GM12801 (cell line): Measurements from ENCODE around the gene COQ5.

ENCODE experiments used
- CTCF ChIP-seq: IDR thresholded peaks from one replicate; pipeline ENCODE4 v1.5.1; 2011; ENCODE audit warnings: control low read depth; ENCODE audit not compliant: insufficient read length; ENCODE audit errors: extremely low read depth

Gene COQ5, protein sequence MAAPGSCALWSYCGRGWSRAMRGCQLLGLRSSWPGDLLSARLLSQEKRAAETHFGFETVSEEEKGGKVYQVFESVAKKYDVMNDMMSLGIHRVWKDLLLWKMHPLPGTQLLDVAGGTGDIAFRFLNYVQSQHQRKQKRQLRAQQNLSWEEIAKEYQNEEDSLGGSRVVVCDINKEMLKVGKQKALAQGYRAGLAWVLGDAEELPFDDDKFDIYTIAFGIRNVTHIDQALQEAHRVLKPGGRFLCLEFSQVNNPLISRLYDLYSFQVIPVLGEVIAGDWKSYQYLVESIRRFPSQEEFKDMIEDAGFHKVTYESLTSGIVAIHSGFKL

DNA sequence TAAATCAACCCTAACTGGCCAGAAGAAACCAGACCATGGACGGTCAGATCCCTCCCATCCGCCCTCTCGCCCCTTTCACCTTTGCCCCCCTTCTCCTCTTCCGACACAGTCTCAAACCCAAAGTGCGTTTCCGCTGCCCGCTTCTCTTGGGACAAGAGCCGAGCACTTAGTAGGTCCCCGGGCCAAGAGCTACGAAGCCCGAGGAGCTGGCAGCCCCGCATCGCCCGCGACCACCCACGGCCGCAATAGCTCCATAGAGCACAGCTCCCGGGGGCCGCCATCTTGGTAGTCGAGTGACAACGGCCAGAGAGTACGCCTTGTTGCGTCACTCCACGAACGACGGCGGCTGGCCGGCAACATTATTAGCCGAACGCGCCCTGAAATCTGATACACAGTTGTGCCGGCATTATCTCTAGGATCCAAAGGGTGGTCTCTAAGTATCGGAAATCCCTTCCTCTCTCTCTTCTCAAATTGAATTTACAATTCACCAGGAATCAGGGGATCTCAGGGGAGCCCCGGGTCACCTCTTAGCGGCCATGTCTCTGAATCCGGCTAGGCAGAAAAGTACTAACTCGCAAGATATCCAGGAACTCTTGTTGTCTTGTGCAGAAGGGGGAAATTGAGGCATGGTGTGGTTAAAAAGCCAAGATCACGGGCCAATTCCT lies at the start of gene COQ5:
Gene COQ5 (minus strand): TSS at position 298 of the 665 bp plus-strand sequence. CDS start 17 bp downstream, at position 281.
- TF ChIP-seq CTCF, result no peak

DNA sequence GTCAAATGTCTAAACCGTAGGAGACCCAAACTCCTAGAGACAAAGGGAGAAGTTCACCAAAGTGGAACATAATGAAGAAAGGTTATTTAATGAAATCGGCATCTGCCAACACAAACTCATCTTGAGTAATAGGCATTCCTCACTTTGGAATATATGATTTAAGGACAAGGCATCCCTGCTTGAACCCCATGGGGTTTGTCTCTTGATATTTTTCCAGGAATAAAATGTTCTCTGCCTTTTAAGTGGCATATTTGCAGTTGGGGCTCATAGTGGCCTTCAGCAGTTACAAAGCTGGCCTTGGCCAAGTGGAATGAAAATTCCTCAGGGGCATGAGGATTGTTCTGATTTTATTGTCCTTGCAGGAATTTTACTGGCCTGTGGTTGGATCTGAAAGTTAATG lies 45.1 kb upstream of the COQ5 start:
- no peak for TF ChIP-seq CTCF

- no peak for TF ChIP-seq CTCF
These were observed 44.6 kb upstream of the COQ5 start for GRCh38 chr12:120573560-120573959.

DNA sequence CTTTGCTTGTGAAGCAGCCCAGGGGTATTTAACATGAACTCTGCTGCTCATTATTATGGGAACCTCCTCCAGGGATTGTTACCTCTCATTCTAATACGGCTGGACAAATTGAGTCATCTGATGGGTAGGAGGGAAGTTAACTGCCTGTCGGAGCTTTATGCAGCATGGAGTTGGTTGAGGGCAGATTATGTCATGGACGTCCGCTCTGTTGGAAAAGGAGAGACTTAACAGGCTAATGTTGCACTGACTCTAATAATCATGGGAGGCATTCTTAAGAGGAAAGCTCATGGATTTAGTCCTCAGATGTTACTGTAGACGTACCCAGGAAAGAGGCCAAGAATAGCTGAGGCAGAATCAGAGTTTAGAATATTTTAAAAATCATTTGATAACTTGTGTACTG lies 42.3 kb upstream of the COQ5 start:
- no peak for TF ChIP-seq CTCF

DNA sequence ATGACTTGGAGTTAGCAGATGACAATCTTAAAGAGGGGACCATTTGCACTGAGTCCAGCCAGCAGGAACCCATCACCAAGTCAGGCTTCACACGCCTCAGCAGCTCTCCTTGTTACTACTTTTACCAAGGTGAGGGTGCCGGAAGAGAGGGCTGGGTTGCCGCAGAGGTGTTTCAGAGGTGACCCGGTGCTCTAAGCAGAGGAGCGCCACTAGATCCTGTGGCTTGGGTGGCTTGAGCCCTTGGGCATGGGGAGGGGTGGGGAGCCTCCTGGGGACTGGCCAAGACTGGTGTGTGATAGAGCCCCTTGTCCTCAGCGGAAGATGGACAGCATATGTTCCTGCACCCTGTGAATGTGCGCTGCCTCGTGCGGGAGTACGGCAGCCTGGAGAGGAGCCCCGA lies 34.5 kb upstream of the COQ5 start:
- no peak for TF ChIP-seq CTCF

GRCh38 chr12:120562906-120563305 lies 33.9 kb upstream of the COQ5 start:
- no peak for TF ChIP-seq CTCF

DNA sequence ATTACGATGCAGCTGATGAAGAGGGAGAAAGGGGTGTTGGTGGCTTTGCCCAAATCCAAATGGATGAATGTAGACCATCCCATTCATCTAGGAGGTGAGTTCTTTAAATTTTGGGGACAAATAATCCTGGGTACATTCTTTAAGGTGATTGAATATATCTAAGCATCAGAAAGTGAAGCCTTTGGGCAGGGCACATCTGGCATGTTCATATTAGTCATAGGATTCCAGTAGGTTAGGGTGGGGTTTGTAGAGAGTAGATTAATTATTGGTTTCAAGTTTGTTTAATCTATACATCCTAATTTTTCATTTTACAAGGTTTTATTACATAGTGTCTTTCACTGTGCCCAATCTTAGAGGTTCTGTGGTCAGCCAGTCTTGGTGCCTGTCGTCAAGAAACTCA lies 28.6 kb upstream of the COQ5 start:
- TF ChIP-seq CTCF, result no peak
